ENCODE measurements around the gene TNFRSF25.

The TNFRSF25 gene

DNA sequence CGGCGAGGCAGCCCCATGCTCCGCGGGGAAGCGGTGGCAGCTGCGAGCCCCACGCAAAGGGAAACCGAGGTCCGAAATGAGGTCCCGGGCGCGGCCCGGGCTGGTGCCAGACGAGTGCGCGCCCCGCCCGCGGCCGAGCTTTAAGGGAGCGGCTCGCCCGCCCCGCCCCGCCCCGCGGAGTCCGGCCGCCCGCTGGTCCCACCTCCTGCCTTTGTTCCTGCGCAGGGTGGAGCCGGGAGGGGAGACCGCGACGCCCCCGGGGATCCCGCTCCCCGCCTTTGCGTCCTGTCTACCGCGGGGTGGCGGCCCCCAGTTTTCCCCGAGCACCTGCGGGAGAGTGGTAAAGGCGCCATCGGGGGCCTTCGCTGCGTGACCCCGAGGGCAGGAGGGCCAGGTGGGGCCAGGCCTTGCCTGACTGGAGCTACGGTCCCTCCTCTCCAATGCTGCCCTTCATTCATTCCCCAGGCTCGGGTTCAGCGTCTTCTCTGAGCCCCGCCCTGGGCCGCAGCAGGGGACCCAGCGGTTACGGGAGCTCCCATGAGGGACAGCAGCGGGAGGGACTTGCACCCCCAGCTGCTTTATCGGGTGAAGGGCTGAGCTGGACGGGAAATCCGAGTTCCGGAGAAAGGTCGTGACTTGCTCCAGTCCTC is 46.0 kb downstream of the TNFRSF25 start, which contains the start of gene HES2:
HES2 (minus strand) TSS at position 116 of the 650 bp plus-strand sequence; CDS start at position 17, 99 bp downstream.
- no peak for DNase-seq (ENCODE audit: low read depth in 2 of 2, low spot score in 1 of 2)

DNA sequence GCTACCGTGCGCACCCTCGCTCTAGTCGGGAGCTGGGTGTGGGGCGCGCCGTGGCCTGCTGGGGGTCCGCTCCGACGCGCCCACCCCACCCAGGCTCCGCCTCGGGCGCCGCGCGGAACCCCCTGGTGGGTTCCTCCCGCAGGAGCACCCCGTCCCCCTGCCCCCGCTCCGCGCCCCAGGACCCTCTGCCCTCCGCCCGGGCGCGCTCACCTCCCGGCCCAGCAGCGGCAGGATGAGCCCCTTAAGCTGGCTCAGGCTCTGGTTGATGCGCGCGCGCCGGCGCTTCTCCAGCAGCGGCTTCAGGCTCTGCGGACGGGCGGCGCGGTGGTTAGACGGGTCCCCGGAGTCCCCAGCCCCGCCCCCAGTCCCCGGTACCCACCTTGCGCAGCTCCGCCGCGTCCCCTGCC is 46.6 kb downstream of the TNFRSF25 start:
- no peak for DNase-seq (ENCODE audit: low read depth in 2 of 2, low spot score in 1 of 2)

DNA sequence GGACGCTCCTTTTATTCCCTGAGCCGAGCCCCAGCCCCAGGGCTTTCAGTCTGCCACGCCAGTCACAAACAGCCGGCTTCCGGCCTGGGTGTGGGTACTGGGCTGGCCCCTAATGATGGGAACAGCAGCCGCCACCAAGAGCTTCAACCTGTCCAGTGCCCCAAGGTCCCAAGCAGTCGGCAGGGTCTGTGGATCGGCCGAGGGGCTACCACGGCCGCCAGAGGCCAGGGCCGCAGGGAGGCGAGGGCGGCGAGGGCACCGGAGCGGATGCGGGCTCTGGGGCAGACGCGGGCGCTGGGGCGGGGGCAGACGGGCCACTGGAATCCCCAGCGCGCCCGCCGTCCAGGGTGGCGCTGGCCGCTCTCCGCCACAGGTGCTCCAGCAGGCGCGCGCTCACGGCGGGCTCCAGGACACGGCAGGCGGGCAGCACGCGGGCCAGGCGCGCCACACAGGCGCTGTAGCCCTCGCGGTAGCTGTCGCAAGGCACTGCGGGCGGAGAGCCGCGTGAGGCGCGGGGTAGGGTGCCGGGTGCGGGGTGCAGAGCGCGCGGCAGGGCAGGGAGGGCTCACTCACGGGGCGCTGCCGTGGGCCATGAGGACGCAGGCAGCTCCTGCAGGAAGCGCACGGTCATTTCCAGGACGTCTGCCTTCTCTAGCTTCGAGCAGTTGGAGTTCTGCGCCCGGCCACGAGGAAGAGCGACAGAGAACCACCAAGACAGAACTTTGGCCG is 47.1 kb downstream of the TNFRSF25 start:
- DNase-seq (ENCODE audit: low read depth in 2 of 2, low spot score in 1 of 2) = no peak

DNA sequence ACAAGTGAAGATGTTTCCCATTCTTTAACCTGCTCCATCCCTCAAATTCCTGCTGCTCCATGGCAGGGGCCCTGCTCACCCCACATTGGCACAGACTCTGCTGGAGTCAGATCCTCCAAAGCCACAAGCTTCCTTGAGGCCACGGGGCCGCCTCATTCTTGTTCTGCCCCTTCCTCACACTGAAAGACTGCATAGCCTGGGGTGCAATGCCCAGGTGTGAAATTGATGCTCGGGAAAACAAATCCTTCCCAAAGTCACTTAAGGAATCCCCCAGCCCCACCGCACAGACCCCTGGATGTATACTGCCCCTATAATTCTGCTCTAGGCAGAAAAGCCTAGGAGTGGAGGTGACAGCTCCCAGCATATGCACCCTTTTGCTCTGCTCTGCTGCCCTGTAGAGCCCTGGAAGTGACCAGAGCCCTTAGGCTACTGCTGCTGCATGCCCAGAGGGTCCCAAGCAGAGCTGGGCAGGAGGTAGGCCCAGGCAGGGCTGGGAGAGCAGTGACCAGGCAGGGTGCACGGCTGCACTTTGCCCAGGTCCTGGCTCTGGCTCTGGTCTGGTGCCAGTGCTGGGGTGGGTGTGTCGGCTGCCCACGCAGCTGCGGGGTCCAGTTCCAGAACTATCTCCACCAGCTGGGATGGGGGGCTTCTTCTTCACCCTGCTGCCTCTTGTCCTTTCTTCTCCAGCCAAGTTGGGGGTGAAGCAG is 47.9 kb downstream of the TNFRSF25 start:
- no peak for DNase-seq (ENCODE audit: low read depth in 2 of 2, low spot score in 1 of 2)

DNA sequence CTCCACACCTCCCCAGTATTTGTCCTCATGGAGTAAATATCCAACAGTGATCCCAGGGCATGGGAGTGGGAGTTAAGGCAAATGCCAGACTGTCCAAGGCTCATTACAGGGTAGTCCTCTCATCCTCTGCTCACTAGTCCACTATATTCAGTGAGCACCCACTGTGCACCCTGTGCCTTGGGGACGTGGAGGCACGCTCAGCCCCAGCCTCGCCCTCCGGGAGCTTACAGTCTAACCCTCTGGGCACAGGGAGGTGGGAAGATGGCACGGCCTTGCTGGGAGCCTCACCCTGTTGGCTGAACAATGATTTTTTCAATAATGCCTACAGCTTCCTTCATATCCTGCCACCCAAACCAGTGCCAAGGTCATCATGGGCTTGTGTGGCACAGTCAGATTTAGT is 49.1 kb downstream of the TNFRSF25 start:
- DNase-seq (ENCODE audit: low read depth in 2 of 2, low spot score in 1 of 2) = no peak

DNA sequence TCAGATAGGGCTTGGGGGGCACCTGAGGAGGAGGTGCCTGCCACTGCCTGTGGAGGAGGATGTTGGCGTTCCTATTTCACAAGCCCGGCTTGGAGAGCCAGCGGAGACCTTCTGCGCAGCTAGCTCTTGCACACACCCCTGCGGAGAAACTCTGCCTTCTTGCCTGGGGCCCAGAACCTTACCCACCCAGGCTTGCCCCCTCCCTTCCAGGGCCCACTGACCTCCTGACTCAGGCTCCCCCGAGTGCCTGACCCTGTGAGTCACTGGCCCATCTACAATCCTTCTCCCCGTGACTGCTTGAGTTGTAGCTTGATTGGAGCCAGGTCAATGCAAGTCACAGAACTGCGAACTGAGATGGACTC is 49.7 kb downstream of the TNFRSF25 start:
- no peak for DNase-seq (ENCODE audit: low read depth in 2 of 2, low spot score in 1 of 2)

DNA sequence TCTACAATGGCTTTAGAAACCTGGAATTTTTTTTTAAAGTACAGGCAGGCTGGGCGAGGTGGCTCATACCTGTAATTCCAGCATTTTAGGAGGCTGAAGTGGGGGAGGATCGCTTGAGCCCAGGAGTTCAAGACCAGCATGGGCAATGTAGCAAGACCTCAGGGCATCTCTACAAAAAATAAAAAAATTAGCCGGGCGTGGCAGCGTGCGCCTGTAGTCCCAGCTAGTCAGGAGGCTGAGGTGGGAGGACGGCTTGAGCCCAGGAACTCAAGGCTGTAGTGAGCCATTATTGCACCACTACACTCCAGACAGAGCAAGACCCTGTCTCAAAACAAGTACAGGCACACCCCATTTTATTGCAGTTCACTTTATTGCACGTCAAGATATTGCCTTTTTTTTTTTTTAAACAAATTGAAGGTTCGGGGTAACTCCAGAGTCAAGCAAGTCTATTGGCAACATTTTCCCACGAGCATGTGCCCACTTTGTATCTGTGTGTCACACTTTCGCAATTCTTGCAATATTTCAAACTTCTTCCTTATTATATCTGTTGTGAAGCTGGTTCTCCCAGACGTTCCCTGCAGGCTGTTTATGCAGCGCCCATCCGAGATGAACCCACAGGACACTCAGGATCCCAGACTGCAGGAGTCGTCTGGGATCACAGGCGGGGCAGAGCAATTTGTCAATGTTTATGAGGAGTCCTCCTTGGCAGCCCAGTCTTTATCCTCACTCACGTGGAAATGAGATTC is 50.9 kb downstream of the TNFRSF25 start:
- no peak for DNase-seq (ENCODE audit: low read depth in 2 of 2, low spot score in 1 of 2)

DNA sequence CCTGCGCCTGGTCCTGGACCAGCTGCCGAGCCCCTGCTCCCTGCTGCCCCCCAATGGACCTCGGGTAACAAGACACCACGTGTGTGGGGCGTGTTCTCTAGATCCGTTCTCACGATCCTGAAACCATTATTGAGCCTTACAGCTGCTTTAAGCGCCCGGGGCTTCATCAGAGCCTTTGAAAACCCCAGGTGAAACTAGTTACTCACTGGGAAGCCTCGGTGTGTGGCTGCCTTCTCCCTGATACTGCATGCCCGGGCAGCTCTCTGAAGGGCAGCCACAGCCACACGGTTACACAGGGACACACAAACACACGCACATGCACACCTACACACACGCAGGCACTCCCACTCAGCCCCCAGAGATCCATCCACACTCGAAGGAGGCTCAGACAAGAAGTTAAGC is 51.5 kb downstream of the TNFRSF25 start:
- DNase-seq (ENCODE audit: low read depth in 2 of 2, low spot score in 1 of 2) = no peak

DNA sequence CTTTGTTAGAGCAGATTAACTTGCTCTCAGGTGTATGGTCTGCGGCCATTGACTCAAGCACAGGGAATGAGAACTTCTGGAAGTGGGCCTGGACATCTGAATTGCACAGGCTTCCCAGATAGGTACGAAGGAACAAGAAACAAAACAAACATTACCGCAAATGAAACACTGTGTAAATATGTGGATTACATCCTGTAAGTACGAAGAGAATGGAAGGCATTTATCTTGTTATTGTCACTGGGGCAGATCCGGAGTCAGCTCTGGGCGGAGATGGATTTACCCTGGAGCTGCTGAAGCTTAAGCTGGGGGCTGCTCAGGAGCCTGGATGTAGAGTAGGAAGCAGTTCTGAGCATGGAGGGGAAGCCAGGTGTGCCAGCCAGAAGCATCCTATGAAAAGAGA is 53.1 kb downstream of the TNFRSF25 start:
- DNase-seq (ENCODE audit: low read depth in 2 of 2, low spot score in 1 of 2) = no peak

Measured in stimulated activated CD8-positive, alpha-beta memory T cell treated with anti-CD3 and anti-CD28 coated beads, Interleukin-4, amount 100 ng/mL, for 1 hour (primary cell).